Activated naive CD8-positive, alpha-beta T cell treated with anti-CD3 and anti-CD28 coated beads, Interleukin-2, amount 50 U/mL, for 24 hours (primary cell): Measurements from ENCODE around the gene WDR70.
"Not testable (repeated sequence)": the region's sequence is repeated elsewhere in the genome, so short reads cannot be mapped to it uniquely, and the experiment has no call there.

Experiments used
- ATAC-seq: fragments of 150-1000 bp; cut with Tn5 transposase; one replicate; pipeline ENCODE4 v1.10.0; 2021
- DNase-seq: peaks from one replicate; pipeline ENCODE4 v3.0.0; 2021
- H3K27ac Mint-ChIP-seq: one replicate; pipeline ENCODE4 v1.8.0; 2021; ENCODE audit warnings: mild to moderate bottlenecking, mixed read lengths
- H3K27me3 Mint-ChIP-seq: one replicate; pipeline ENCODE4 v1.8.0; 2021; ENCODE audit warnings: mixed read lengths
- H3K36me3 Mint-ChIP-seq: one replicate; pipeline ENCODE4 v1.8.0; 2021; ENCODE audit warnings: low read depth, mixed read lengths
- H3K4me1 Mint-ChIP-seq: one replicate; pipeline ENCODE4 v1.8.0; 2021; ENCODE audit warnings: mixed read lengths
- H3K4me3 Mint-ChIP-seq: one replicate; pipeline ENCODE4 v1.8.0; 2021; ENCODE audit warnings: mild to moderate bottlenecking, moderate library complexity, mixed read lengths
- H3K9me3 Mint-ChIP-seq: one replicate; pipeline ENCODE4 v1.8.0; 2021; ENCODE audit warnings: mixed read lengths

WDR70 gene

DNA sequence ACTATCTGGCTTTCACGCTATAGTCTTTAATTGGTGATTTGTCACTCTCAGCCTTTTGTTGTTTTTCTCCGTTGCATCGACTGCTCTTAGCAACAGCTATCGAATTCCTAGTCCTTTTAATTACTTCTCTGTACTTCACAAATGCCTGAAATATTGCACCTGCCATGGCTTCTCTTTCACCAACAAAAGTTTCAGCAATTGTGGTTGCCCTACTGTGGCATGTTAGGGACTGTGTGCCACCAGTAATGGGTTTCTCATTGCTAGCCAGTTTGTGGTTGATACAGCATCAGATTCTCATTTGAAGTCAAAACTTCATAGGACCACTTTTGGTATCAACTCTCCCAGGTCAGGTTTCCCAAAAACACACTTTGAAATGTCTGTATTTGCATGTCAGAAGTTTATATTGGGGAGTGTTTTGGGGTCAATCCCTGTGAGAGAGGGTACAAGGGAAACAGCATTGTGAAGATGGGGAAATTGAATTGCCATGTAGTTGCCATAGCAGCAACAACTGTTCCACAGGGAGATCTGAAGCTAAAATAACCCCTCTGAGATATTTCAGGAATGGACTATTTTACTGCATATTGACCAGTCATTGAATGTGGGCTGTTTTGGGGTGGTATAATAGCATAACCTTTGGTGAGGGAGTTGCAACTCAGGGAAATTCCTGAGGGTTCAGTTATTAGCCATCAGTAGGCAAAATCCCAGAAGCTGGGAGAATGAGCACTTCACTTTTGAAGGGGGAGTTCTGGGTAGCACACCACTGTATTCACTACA is 99.2 kb downstream of the WDR70 start:
- H3K4me3 Mint-ChIP-seq = no peak overlapping the region
- H3K27ac Mint-ChIP-seq = no peak overlapping the region
- ATAC-seq = no peak
- no peak for DNase-seq
- H3K27me3 Mint-ChIP-seq = no peaks in the 10 kb centered on the region
- peaks cover 25% of the 10 kb centered on the region for H3K9me3 Mint-ChIP-seq
- peaks cover 42% of the 10 kb centered on the region for H3K36me3 Mint-ChIP-seq
- H3K4me1 Mint-ChIP-seq = no peaks in the 10 kb centered on the region

DNA sequence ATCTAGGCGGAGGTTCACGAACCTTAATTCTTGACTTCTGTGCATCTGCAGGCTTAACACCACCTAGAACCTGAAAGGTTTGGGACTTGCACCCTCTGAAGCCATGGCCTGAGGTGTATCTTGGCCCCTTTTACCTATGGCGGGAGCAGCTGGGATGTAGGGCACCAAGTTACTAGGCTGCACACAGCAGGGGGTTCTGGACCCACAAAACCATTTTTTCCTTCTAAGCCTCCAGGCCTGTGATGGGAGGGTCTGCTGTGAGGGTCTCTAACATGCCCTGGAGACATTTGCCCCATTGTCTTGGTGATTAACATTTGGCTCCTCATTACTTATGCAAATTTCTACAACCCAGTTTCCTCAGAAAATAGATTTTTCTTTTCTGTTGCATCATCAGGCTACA is 102.3 kb downstream of the WDR70 start:
- peaks cover 53% of the 10 kb centered on the region for H3K36me3 Mint-ChIP-seq
- not testable (repeated sequence) for H3K27ac Mint-ChIP-seq, DNase-seq

DNA sequence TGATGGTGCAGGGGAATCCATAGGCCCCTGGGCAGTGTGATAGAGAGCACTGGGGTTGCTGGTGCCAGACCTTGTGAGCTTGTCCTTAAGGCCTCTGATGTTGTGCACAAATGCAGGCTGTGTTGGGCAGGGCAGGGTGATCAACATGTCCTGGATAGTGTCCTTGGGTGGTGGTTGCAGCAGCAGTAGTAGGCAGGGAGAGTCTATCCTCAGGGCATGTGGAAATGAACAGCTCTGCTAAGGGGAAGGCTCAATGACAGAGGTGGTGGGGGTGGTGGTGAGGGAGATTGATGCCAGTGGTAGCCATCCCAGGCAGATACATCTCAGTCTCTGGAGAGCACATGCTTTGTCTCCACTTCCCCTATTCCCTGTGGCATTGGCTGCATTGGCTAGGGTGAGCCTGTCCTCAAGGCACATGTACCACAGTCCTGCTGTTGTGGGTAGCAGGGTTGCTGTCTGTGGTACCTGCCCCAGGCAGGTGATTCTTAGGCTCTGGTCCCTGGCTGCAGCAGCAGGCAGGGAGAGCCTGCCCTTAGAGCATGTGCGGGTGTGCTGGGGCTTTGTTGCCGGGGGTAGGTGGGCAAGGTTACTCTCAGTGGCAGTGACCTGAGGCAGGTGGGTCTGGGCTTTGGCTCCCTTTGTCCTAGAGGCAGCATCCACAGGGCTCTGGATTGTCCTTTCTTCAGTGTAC is 111.1 kb downstream of the WDR70 start:
- H3K36me3 Mint-ChIP-seq = peaks cover 36% of the 10 kb centered on the region

More for the DNA sequence above, 102.3 kb downstream of the WDR70 start:
- peaks cover 25% of the 10 kb centered on the region for H3K9me3 Mint-ChIP-seq
- H3K27me3 Mint-ChIP-seq, ATAC-seq, H3K4me3 Mint-ChIP-seq, H3K4me1 Mint-ChIP-seq: not testable (repeated sequence)

DNA sequence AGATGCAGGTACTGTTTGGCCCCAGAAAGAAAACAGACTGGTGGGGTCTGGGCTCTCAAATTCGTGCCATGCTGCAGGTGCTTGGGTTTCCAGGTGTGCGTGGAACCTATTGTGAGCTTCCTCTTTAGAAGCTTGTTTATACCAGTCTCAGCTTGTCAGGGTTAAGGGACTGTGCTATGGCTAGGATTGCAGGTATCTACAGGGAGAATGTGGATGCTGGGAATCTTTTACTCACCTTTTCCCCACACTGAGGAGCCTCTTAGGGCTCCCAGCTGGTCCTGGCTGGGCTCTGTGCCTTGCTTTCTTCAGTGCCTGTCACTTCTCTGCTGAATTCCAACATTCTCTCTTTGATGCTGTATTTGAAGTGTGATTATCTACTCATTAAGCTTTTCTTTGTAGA is 111.8 kb downstream of the WDR70 start:
- H3K4me1 Mint-ChIP-seq = no peaks in the 10 kb centered on the region
- no peak for DNase-seq
- H3K27ac Mint-ChIP-seq = no peak overlapping the region
- H3K9me3 Mint-ChIP-seq = peaks cover 17% of the 10 kb centered on the region
- no peaks in the 10 kb centered on the region for H3K27me3 Mint-ChIP-seq
- H3K4me3 Mint-ChIP-seq = no peak overlapping the region
- no peak for ATAC-seq
- H3K36me3 Mint-ChIP-seq = peaks cover 37% of the 10 kb centered on the region

More for the DNA sequence above, 111.1 kb downstream of the WDR70 start:
- Mint-ChIP-seq H3K27ac (no peak overlapping the region), H3K9me3 (peaks cover 17% of the 10 kb centered on the region), H3K27me3 (no peaks in the 10 kb centered on the region), H3K4me1 (no peaks in the 10 kb centered on the region), H3K4me3 (no peak overlapping the region)
- no peak for ATAC-seq
- DNase-seq = no peak

DNA sequence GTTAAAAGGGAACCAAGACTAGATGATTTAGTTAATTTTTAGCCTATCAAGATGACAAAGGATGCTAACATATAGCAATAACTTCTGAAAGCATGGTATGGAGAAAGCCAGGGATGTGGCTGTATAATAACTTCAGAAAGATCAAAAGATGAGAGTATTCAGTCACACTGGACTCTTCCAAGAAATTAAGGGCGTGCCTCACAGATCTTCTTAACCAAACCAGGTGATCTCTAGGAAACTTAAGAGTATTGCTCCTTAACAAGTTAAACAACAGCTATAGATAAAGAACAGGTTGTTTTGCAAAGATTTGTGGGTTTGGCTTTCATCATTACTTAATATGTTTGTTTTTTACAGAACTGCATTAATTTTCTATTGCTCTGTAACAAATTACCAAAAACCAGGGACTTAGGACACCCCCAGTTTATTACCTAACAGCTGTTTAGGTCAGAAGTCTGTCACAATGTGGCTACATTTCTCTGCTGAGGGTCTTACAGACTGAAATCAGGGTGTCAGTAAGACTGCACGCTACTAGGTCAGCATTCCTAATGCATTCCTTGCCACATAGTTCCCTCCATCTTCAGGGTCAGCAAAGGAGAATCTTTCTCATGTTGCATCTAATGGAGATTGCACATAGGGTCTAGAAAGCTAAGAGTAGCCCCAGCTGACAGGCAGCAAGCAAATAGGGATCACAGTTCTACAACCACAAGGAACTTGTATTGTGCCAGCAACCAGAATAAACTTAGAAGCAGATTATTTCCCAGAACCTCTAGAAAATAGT is 113.8 kb downstream of the WDR70 start:
- ATAC-seq (no peak), DNase-seq (no peak)
- no peak overlapping the region for H3K4me3 Mint-ChIP-seq
- H3K27ac Mint-ChIP-seq = no peak overlapping the region
- H3K4me1 Mint-ChIP-seq = no peaks in the 10 kb centered on the region
- no peaks in the 10 kb centered on the region for H3K27me3 Mint-ChIP-seq
- peaks cover 9% of the 10 kb centered on the region for H3K9me3 Mint-ChIP-seq
- peaks cover 35% of the 10 kb centered on the region for H3K36me3 Mint-ChIP-seq

DNA sequence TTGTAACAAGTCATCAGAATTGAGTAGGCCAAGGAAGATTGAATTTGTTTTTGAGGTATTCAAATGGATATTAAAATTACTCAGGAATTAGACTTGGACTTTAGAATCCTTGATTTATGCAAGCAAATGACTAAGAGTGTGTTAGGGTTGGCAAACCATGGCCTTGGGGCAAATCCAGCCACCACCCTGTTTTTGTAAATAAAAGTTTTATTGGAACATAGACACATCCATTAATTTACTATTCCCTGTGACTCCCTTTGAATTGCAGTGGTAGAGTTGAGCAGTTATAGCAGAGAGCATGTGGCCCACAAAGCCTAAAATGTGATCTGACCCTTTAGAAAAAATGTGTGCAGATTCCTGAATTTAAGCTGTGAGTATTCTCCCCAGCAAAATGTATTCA is 115.6 kb downstream of the WDR70 start:
- H3K27ac Mint-ChIP-seq = no peak overlapping the region
- ATAC-seq (no peak), DNase-seq (no peak)
- H3K4me3 Mint-ChIP-seq = no peak overlapping the region
- H3K9me3 Mint-ChIP-seq = no peaks in the 10 kb centered on the region
- no peaks in the 10 kb centered on the region for H3K4me1 Mint-ChIP-seq
- no peaks in the 10 kb centered on the region for H3K27me3 Mint-ChIP-seq
- H3K36me3 Mint-ChIP-seq = peaks cover 41% of the 10 kb centered on the region

DNA sequence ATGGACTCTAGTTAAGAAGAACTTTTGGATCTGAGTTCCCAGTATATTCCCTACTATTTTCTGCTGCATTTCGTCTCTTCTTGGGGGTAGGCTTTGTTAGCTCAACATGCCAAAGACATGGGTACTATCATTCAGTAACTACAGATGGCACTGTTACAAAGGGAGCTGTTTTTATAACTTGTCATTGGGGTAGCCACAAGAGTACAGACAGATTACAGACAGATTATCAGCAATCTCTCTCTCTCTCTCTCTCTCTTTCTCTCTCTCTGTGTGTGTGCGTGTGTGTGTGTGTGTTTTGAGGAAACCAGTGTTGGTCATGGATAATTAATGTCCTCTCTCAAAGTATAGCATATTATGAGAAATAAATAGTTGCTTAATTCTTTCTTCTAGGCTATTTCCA is 116.1 kb downstream of the WDR70 start:
- H3K36me3 Mint-ChIP-seq = peaks cover 43% of the 10 kb centered on the region
- peaks cover 1% of the 10 kb centered on the region for H3K9me3 Mint-ChIP-seq
- H3K4me3 Mint-ChIP-seq = no peak overlapping the region
- no peaks in the 10 kb centered on the region for H3K27me3 Mint-ChIP-seq
- DNase-seq = no peak
- no peak for ATAC-seq
- no peaks in the 10 kb centered on the region for H3K4me1 Mint-ChIP-seq
- H3K27ac Mint-ChIP-seq = no peak overlapping the region

DNA sequence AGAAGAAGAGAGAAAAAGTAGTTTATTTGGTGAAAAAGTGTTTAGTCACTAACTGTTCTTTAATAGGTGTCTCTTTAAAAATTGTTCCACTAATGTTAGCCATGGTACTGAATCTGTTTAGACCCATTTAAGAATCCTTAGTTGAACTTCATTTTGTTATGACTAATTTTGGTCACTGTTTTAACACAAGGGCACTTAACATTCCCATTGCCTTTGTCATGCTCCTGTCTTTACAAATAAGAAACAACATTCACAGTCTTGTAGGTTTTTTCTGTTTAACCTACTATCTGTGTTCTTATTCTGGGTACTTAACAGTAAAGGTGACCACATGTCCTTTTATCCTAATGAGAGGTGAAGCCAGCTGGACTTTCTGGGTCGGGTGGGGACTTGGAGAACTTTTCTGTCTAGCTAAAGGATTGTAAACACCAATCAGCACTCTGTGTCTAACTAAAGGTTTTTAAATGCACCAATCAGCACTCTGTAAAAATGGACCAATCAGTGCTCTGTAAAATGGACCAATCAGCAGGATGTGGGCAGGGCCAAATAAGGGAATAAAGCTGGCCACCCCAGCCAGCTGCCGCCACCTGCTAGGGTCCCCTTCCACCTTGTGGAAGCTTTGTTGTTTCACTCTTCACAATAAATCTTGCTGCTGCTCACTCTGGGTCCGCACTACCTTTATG is 116.7 kb downstream of the WDR70 start:
- Mint-ChIP-seq H3K27me3 (no peaks in the 10 kb centered on the region), H3K4me3 (no peak overlapping the region), H3K9me3 (peaks cover 4% of the 10 kb centered on the region), H3K4me1 (no peaks in the 10 kb centered on the region), H3K27ac (no peak overlapping the region), H3K36me3 (peaks cover 46% of the 10 kb centered on the region)
- DNase-seq (no peak), ATAC-seq (no peak)

DNA sequence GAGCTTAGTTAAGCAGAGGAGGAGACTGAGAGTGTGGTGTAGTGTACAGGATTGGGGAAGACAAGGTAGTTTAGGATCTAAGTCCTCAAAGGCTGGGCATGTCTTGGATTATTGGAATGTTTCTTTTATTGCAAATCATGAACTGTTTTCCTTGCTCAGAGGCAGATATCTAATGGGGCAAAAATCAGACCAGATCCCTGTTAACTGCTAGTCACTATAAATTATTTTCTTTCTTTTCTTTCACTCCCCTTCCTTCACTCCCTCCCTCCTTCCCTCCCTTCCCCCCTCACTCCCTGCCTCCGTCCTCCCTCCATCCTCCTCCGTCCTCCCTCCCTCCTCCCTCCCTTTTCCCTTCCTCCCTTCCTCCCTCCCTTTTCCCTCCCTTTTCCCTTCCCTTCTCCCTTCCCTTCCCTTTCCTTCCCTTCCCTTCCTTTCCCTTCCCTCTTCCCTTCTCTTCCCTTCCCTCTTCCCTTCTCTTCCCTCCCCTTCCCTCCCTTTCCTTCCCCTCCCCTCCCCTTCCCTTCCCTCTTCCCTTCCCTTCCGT is 117.9 kb downstream of the WDR70 start:
- ATAC-seq (no peak), DNase-seq (no peak)
- H3K9me3 Mint-ChIP-seq = peaks cover 4% of the 10 kb centered on the region
- H3K4me1 Mint-ChIP-seq = no peaks in the 10 kb centered on the region
- no peaks in the 10 kb centered on the region for H3K27me3 Mint-ChIP-seq
- peaks cover 57% of the 10 kb centered on the region for H3K36me3 Mint-ChIP-seq
- H3K27ac Mint-ChIP-seq = no peak overlapping the region
- H3K4me3 Mint-ChIP-seq = no peak overlapping the region

DNA sequence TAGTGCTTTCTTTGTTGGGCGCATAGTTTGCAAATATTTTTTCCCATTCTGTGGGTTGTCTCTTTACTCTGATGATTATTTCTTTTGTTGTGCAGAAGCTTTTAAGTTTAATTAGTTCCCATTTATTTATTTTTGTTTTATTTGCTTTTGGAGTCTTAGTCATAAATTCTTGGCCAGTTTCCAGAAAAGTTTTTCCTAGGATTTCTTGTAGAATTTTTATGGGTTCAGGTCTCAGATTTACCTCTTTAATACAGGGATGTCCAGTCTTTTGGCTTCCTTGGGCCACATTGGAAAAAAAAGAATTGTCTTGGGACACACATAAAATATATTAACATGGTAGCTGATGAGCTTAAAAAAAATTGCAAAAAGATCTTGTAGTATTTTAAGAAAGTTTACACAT is 122.0 kb downstream of the WDR70 start:
- DNase-seq (no peak), ATAC-seq (no peak)
- Mint-ChIP-seq H3K36me3 (peaks cover 72% of the 10 kb centered on the region), H3K4me3 (no peak overlapping the region), H3K4me1 (no peaks in the 10 kb centered on the region), H3K9me3 (peaks cover 13% of the 10 kb centered on the region), H3K27ac (no peak overlapping the region), H3K27me3 (no peaks in the 10 kb centered on the region)

DNA sequence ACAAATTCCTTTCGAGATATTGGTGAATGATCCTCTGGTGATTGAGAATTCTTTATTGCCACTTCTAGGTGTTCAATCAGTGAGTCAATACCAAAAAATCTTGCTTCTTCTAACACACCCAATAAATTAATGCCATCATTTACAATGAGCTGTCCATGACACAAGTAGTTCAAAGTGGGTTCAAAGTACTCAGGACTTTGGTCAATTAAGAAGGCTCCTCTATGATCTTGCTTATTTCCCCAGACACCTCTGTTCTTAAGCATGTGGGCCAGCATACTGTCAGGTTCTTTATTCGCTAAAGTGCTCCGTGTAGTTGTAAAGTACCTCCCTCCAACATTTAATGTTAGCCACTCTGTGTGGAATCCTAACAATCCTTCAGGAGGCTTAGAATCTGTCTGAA is 127.1 kb downstream of the WDR70 start:
- H3K27me3 Mint-ChIP-seq = no peaks in the 10 kb centered on the region
- no peak overlapping the region for H3K4me3 Mint-ChIP-seq
- H3K4me1 Mint-ChIP-seq = no peaks in the 10 kb centered on the region
- no peak for ATAC-seq
- H3K9me3 Mint-ChIP-seq = peaks cover 9% of the 10 kb centered on the region
- peaks cover 56% of the 10 kb centered on the region for H3K36me3 Mint-ChIP-seq
- H3K27ac Mint-ChIP-seq = no peak overlapping the region
- DNase-seq = no peak

DNA sequence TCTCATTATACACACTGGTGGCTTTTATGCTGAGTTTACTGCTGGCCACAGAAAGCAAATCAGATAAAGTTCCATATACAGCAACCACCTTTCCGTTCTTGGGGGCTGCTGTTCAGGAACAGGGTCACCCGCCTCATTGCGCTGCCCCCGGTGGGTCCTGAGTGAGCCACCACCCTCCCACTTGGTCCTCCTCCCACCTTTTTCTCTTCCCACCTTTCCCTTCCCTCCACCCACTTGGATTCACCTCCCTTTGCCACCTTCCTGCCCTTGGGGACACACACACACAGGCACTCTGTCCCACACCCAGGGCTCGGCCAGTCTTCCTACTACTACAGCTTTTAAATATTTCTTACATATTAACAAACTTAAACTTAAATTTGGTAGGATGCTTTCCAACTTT is 127.6 kb downstream of the WDR70 start:
- Mint-ChIP-seq H3K9me3 (peaks cover 9% of the 10 kb centered on the region), H3K36me3 (peaks cover 52% of the 10 kb centered on the region), H3K27me3 (no peaks in the 10 kb centered on the region), H3K4me1 (no peaks in the 10 kb centered on the region), H3K4me3 (no peak overlapping the region), H3K27ac (no peak overlapping the region)
- ATAC-seq (no peak), DNase-seq (no peak)

DNA sequence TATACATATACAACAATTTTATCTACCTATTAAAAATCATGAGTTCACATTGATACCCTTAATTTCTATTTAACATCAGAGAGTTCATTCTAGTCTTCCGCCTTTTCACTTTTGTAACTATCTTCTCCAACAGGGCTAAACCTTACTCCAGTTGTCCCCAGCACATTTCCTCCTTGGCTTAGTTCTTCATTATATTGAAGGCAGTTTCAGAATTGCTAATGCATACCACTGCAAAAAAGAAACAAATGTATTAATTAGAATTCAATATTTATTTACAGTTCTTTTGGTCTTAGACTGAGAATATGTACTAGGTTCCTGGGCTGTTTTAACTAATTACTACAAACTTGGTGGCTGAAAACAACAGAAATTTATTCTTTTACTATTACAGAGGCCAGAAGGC is 132.5 kb downstream of the WDR70 start:
- Mint-ChIP-seq H3K36me3 (peaks cover 25% of the 10 kb centered on the region), H3K4me1 (no peaks in the 10 kb centered on the region), H3K27ac (no peak overlapping the region), H3K9me3 (no peaks in the 10 kb centered on the region), H3K4me3 (no peak overlapping the region), H3K27me3 (no peaks in the 10 kb centered on the region)
- DNase-seq (no peak), ATAC-seq (no peak)

DNA sequence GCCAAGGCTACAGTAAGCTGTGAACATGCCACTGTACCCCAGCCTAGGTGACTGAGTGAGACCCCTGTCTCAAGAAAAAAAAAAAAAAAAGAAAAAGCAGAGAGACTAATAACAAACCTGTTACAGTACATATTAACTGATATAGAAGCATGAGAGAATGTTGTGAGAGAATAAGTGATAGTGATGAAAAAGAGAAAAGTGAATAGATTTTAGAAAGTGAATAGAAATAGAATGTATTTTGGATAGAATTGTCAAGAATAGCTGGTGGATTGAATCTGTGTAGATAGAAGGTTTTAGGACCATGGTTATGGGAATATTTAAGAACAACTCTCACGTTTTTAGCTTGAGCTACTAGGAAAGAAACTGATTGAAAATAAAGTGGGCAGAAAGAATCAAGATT is 135.8 kb downstream of the WDR70 start:
- Mint-ChIP-seq H3K9me3 (peaks cover 6% of the 10 kb centered on the region), H3K27ac (no peak overlapping the region), H3K4me1 (no peaks in the 10 kb centered on the region), H3K36me3 (peaks cover 32% of the 10 kb centered on the region), H3K4me3 (no peak overlapping the region), H3K27me3 (no peaks in the 10 kb centered on the region)
- ATAC-seq (no peak), DNase-seq (no peak)
